ENCODE results near the gene SKI. TPM values are rescaled to one million over a fixed set of nuclear protein-coding genes. Genes with fewer than 3 reads are reported as not detected.

SKI gene
- total RNA-seq, 1 donor from 2014 or later = 53.8 TPM

GRCh38 chr1:2201062-2201461 lies 27.1 kb upstream of the SKI start:
- no peaks in the 10 kb centered on the region for H3K36me3 ChIP-seq
- no peak overlapping the region for H3K27ac ChIP-seq
- intact Hi-C loops (cut with DNase I) = no loop called here
- H3K9me3 ChIP-seq = no peaks in the 10 kb centered on the region
- DNase-seq (ENCODE audit: extremely low spot score in 2 of 2) = no peak
- no peak overlapping the region for H3K4me3 ChIP-seq
- no peaks in the 10 kb centered on the region for H3K27me3 ChIP-seq
- TF ChIP-seq POLR2AphosphoS5 (IDR thresholded peaks at IDR 0.05; ENCODE audit: insufficient read depth in 1 of 2, low read depth in 1 of 2) (no peak), POLR2A (IDR thresholded peaks at IDR 0.05) (no peak)
- TF ChIP-seq, protein P1, sequence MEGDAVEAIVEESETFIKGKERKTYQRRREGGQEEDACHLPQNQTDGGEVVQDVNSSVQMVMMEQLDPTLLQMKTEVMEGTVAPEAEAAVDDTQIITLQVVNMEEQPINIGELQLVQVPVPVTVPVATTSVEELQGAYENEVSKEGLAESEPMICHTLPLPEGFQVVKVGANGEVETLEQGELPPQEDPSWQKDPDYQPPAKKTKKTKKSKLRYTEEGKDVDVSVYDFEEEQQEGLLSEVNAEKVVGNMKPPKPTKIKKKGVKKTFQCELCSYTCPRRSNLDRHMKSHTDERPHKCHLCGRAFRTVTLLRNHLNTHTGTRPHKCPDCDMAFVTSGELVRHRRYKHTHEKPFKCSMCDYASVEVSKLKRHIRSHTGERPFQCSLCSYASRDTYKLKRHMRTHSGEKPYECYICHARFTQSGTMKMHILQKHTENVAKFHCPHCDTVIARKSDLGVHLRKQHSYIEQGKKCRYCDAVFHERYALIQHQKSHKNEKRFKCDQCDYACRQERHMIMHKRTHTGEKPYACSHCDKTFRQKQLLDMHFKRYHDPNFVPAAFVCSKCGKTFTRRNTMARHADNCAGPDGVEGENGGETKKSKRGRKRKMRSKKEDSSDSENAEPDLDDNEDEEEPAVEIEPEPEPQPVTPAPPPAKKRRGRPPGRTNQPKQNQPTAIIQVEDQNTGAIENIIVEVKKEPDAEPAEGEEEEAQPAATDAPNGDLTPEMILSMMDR (IDR thresholded peaks at IDR 0.05) = no peak
- peaks cover 49% of the 10 kb centered on the region for H3K4me1 ChIP-seq

- no peak overlapping the region for H3K4me3 ChIP-seq
- no peaks in the 10 kb centered on the region for H3K27me3 ChIP-seq
- no peak overlapping the region for H3K27ac ChIP-seq
- no peaks in the 10 kb centered on the region for H3K36me3 ChIP-seq
- TF ChIP-seq, protein P1 (IDR thresholded peaks at IDR 0.05) = no peak
- TF ChIP-seq POLR2AphosphoS5 (IDR thresholded peaks at IDR 0.05; ENCODE audit: insufficient read depth in 1 of 2, low read depth in 1 of 2) = no peak
- no peak for TF ChIP-seq POLR2A (IDR thresholded peaks at IDR 0.05)
- DNase-seq (ENCODE audit: extremely low spot score in 2 of 2) = no peak
- intact Hi-C loops (cut with DNase I) = no loop called here
- no peaks in the 10 kb centered on the region for H3K9me3 ChIP-seq
- H3K4me1 ChIP-seq = peaks cover 59% of the 10 kb centered on the region
These were observed 26.0 kb upstream of the SKI start for GRCh38 chr1:2202008-2202575.

GRCh38 chr1:2202843-2203601 lies 25.1 kb upstream of the SKI start:
- DNase-seq (ENCODE audit: extremely low spot score in 2 of 2) = no peak
- no peak overlapping the region for H3K4me3 ChIP-seq
- H3K9me3 ChIP-seq = no peaks in the 10 kb centered on the region
- intact Hi-C loops (cut with DNase I) = no loop called here
- peak overlapping the region; percentile 88 for H3K27ac ChIP-seq
- peaks cover 68% of the 10 kb centered on the region for H3K4me1 ChIP-seq
- no peak for TF ChIP-seq POLR2AphosphoS5 (IDR thresholded peaks at IDR 0.05; ENCODE audit: insufficient read depth in 1 of 2, low read depth in 1 of 2)
- TF ChIP-seq, protein P1 (IDR thresholded peaks at IDR 0.05) = no peak
- TF ChIP-seq POLR2A (IDR thresholded peaks at IDR 0.05) = no peak
- H3K27me3 ChIP-seq = no peaks in the 10 kb centered on the region
- H3K36me3 ChIP-seq = no peaks in the 10 kb centered on the region

DNA sequence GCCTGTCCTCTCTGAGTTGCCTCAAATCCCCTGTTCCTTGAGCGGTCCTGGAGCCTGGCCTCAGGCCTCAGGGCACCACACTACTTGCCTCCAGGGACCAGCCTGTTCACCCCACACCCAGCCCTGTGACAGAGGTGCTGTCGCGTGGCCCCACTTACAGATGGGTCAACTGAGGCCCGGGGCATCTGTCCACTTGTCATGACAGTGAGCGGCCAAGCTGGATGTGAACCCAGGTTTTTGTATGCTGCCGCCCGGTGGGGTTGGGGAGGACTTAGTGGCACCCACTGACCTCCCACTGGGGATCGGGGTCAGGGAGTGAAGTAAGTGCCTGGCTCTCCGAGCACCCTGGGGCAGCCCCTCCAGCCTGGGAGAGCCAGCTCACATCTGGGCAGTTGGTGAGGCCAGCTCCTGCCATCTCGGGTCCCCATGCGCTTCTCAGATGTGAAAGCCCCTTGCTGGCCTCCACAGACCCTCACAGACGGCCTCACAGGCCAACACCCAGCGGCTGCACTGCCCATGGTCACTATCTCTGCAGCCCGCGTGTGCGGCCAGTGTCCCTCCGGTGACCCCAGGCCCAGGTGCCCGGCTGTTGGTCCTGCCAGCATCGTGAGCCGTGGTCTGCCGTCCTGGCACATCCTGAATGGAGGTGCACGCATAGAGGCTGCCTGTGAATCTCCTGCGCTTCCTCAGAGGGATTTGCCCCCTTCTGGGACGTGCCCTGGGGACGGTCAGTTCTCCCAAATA lies 24.3 kb upstream of the SKI start:
- H3K36me3 ChIP-seq = no peaks in the 10 kb centered on the region
- no peaks in the 10 kb centered on the region for H3K9me3 ChIP-seq
- H3K4me1 ChIP-seq = peaks cover 72% of the 10 kb centered on the region
- peak overlapping the region; percentile 88 for H3K27ac ChIP-seq
- TF ChIP-seq, protein P1 (IDR thresholded peaks at IDR 0.05) = no peak
- TF ChIP-seq POLR2AphosphoS5 (IDR thresholded peaks at IDR 0.05; ENCODE audit: insufficient read depth in 1 of 2, low read depth in 1 of 2) (no peak), POLR2A (IDR thresholded peaks at IDR 0.05) (no peak)
- intact Hi-C loops (cut with DNase I) = no loop called here
- H3K4me3 ChIP-seq = peak overlapping the region; percentile 49 to 54
- H3K27me3 ChIP-seq = no peaks in the 10 kb centered on the region
- no peak for DNase-seq (ENCODE audit: extremely low spot score in 2 of 2)
